ENCODE data around the gene TRIM65.

Gene TRIM65

DNA sequence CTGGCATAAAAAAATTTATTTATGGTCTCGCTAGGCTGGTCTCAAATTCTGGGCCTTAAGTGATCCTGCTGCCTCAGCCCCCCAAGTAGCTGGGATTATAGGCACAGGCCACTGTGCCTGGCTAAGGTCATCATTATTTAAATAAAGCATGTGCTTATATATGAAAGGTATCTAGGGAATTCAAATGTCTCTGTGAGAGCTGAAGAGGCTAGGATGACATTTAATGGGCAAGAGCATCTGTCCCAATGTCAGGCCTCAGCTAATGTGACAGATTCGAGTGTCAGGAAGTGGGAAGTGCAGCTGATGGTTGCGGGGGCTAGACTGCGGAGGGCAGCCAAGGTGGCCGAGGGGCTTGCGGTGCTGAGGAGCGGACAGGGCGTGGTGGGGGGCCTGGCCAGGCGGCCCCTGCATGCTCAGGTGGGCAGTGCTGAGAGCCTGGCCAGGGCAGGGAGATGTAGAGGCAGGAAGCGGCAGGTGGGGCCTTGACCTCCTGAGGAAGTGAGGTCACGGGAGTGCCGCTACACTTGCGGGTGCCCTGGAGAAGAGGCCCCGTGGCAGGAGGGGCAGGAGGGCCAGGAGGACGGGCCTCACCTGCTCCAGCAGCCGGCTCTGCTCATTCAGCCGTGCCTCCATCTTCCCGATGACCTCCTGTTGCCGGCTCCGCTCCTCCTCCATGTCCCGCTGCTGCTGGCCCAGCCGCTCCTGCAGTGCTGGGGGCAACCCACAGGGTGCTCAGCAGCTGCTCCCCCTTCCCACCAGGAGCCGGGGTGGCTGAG, 20.6 kb upstream of the TRIM65 start:
- DNase-seq = no peak

- no peak for DNase-seq
These were observed 18.5 kb upstream of the TRIM65 start for GRCh38 chr17:75915268-75915667.

GRCh38 chr17:75914643-75915267, 18.0 kb upstream of the TRIM65 start:
- no peak for DNase-seq

DNA sequence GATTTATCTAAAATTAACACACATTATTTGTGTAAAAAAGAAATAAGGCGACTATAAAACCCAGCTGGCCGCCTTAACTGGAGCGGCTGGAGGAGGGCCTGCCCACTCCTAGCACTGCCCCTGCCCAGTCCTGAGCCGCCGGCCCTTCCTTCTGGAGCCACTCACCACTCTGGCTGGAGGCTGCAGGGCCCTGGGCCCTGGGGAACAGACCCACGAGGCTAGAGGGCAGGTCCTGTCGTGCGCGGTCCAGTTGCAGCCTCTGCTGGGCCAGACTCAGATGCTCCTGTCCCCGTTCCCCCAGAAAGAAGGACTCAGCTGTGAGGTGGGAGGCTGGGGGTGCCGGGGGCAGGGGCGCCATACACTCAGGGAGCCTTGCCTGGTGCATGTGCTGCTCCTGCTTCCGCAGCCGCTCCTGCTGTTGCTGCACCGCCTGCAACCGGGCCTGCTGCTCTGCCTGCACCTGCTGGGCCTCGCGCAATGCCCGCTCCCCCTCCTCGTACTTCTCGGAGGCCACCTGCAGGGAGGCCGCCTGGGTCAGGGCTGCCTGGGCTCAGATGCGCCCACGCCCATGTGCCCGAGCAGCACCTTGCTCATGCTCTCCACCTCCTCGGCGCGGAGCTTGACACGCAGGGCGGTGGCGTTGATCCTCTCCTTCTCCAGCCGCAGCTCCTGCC, 16.9 kb upstream of the TRIM65 start:
- no peak for DNase-seq

GRCh38 chr17:75910699-75911098, 13.9 kb upstream of the TRIM65 start:
- DNase-seq = no peak

GRCh38 chr17:75909812-75910274, 13.1 kb upstream of the TRIM65 start:
- DNase-seq = no peak

- no peak for DNase-seq
These were observed 12.5 kb upstream of the TRIM65 start for GRCh38 chr17:75909051-75909811.

- DNase-seq = no peak
These were observed 11.4 kb upstream of the TRIM65 start for GRCh38 chr17:75908201-75908600.

- DNase-seq = no peak
These were observed 9.6 kb upstream of the TRIM65 start for GRCh38 chr17:75906143-75906884.

DNA sequence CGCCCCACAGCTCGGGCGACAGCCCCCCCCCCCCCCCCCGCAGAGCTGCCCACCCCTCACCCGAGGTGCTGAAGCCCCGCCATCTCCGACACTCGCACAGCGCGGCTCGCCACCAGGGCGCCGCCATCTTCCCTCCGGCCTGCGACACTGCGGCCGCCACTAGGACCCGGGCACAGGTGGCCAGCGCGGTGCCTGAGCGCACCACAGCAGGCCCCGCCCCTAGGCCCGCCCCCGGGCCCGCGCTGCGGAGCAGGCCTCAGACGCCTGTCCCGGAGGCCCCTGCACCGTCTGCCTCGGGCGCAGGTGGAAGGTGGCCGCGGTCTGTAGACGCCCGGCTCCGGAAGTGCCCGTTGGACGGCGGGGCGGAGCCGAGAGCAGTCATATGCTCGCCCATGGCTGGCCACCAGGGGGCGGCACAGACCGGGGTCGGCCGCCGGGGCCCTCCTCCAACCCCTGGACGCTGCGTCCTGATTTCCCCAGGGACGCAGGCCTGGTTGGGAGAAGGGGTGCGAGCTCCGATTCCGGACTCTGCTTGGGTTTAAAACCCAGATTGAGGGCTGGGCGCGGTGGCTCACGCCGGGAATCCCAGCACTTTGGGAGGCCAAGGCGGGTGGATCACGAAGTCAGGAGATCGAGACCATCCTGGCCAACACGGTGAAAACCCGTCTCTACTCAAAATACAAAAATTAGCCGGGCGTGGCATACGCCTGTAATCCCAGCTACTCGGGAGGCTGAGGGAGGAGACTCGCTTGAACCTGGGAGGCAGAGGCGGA, 8.2 kb upstream of the TRIM65 start, which contains the start of gene MRPL38:
MRPL38 (minus strand) TSS at position 136 of the 773 bp plus-strand sequence; CDS start at position 127, 9 bp downstream.
- peak; percentile 95 to 97 for DNase-seq

DNA sequence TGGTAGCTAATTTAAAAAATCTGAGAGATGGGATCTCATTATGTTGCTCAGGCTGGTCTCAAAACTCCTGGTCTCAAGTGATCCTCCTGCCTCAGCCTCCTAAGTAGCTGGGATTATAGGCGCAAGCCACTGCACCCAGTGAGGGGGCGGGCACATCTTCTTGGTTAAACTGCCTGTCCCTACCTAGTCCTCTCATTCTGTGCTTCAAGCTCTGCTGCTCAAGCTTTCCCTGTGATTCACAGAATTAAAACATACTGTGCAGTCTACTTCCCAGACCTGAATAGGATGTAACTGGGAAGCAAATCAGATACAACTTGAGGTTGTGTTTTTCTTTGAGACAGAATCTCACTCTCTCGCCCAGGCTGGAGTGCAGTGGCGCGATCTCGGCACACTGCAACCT, 5.7 kb upstream of the TRIM65 start:
- no peak for DNase-seq

- DNase-seq = no peak
These were observed 5.0 kb upstream of the TRIM65 start for GRCh38 chr17:75901727-75902126.

- no peak for DNase-seq
These were observed 4.2 kb upstream of the TRIM65 start for GRCh38 chr17:75900691-75901533.

DNA sequence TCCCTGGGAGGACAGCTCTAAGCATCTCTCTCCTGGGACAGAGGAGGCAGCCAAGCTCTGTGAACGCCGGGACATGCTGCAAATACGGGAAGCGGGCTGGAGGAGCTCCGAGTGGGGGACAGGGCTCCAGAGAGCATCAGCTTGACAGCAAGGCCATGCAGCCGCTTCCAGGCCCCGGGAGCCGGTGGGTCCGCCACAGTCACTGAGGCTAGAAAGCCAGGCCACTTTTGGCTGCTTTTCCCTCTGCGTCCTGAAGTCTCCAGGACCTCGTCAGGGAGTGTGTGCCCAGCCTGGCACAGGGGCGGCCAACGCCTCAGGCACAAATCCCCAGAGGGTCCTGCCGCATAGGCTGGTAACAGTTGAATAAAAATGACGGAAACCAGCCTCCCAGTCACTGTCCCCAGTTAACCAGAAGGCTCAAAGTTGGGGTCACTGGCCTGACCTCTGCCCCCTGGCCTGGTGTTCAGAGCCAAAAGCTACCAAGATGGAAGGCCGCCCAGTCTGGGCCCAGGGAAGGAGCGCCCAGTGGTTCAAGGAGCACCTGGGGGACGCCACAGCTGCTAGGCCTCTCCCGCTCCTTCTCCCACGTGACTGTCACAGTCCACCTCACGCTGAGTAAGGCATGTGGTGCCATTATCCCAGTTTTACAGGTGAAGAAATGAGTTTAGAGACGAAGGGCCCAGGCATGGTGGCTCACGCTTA, 3.2 kb upstream of the TRIM65 start:
- no peak for DNase-seq

- DNase-seq = no peak
These were observed 2.6 kb upstream of the TRIM65 start for GRCh38 chr17:75899353-75899752.

GRCh38 chr17:75898791-75899190, 2.0 kb upstream of the TRIM65 start:
- DNase-seq = no peak

DNA sequence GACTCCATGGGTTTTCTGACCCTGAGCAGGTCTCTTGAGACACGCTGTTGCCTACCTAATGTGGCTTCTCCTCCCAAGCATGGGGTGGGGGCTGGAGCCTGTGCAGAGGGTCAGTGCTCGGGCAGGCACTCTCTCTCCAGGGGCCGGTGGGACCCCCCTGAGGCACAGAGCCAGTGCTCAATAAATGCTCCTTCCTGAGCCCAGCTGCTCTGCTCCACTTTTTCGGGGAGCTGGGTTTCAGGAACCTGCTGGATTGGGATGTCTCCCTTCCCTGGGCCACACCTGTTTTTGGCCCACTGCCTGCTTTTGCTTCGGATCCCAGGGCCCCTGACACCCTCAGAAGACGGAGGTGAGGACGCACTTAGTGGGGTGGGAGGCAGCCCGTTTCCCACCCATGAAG, 1.3 kb upstream of the TRIM65 start:
- DNase-seq = no peak

DNA sequence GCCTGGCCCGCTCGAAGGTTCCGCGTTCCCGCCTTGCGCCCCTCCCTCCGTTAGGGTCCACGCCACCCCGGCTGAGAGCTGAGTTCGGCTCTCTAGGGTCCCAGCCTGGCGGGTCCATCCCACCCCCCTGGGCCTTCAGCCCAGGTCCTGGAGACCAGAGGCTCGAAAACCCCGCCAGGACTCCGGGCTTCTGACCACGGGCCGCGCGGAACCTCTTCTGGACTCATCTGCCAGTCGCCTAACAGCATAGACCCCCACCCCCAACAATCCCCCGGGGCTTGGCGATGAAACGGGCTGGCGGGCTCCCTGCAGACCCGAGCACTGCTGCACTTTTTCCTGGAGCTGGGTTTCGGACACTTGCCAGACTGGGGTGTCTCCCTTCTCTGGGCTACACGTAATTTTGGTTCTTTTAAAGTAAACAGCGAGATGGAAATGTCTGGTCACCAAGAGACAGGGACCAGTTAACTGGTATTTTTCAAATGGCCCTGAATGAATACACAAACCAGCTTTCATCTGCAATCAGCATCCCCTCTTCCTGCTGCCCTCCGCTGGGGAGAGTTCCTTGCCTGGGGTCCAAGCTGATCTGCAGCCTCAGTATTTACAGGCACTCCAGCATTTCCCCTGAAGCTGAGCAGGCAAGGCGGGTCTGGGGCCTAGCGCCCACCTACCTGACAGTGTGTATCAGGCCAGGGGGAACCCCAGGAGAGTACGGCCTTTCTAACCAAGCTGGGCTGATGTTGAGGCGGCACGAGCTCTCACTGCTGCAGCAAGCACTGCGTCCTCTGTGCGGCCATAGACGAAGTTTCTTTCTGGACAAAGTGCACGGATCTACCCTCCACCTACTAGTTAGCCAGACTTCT, 639 bp upstream of the TRIM65 start:
- DNase-seq = no peak
